ENCODE results near the gene MN1.

MN1 gene

GRCh38 chr22:27723708-27724107, 77.8 kb downstream of the MN1 start:
- Histone ChIP-seq H3K9ac (ENCODE audit: low read length) (no peak overlapping the region), H3K79me2 (ENCODE audit: insufficient read depth, low read length) (no peaks in the 10 kb centered on the region), H3K9me2 (replicated peaks; ENCODE audit: insufficient read depth, low read length) (no peaks in the 10 kb centered on the region), H4K20me1 (ENCODE audit: low read depth, low read length) (no peaks in the 10 kb centered on the region), H3F3A (ENCODE audit: insufficient read depth) (no peaks in the 10 kb centered on the region), H3K9me3 (ENCODE audit: insufficient read depth, low read length) (no peaks in the 10 kb centered on the region), H3K36me3 (ENCODE audit: low read length) (no peaks in the 10 kb centered on the region), H2AFZ (ENCODE audit: low read depth, low read length, severe bottlenecking) (no peak overlapping the region), H3K27ac (ENCODE audit: low read depth, low read length) (no peak overlapping the region), H3K27me3 (ENCODE audit: low read length) (no peaks in the 10 kb centered on the region), H3K4me3 (ENCODE audit: insufficient read depth, low read length, poor library complexity, severe bottlenecking) (no peak overlapping the region), H3K4me2 (ENCODE audit: low read depth, low read length, poor library complexity, severe bottlenecking) (no peak overlapping the region)
- no peak for TF ChIP-seq EZH2phosphoT487 (conservative IDR thresholded peaks at IDR 0.05; ENCODE audit: low read length)
- TF ChIP-seq, protein P1, sequence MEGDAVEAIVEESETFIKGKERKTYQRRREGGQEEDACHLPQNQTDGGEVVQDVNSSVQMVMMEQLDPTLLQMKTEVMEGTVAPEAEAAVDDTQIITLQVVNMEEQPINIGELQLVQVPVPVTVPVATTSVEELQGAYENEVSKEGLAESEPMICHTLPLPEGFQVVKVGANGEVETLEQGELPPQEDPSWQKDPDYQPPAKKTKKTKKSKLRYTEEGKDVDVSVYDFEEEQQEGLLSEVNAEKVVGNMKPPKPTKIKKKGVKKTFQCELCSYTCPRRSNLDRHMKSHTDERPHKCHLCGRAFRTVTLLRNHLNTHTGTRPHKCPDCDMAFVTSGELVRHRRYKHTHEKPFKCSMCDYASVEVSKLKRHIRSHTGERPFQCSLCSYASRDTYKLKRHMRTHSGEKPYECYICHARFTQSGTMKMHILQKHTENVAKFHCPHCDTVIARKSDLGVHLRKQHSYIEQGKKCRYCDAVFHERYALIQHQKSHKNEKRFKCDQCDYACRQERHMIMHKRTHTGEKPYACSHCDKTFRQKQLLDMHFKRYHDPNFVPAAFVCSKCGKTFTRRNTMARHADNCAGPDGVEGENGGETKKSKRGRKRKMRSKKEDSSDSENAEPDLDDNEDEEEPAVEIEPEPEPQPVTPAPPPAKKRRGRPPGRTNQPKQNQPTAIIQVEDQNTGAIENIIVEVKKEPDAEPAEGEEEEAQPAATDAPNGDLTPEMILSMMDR (IDR thresholded peaks at IDR 0.05; ENCODE audit: insufficient read depth, low read length, poor library complexity, severe bottlenecking): no peak

- H3K27me3 ChIP-seq (ENCODE audit: low read length): no peaks in the 10 kb centered on the region
- TF ChIP-seq, protein P1 (IDR thresholded peaks at IDR 0.05; ENCODE audit: insufficient read depth, low read length, poor library complexity, severe bottlenecking): no peak
- no peak for TF ChIP-seq EZH2phosphoT487 (conservative IDR thresholded peaks at IDR 0.05; ENCODE audit: low read length)
- no peak overlapping the region for H3K27ac ChIP-seq (ENCODE audit: low read depth, low read length)
- H3K4me2 ChIP-seq (ENCODE audit: low read depth, low read length, poor library complexity, severe bottlenecking): no peak overlapping the region
- H2AFZ ChIP-seq (ENCODE audit: low read depth, low read length, severe bottlenecking): no peak overlapping the region
- no peaks in the 10 kb centered on the region for H3K36me3 ChIP-seq (ENCODE audit: low read length)
- no peaks in the 10 kb centered on the region for H3K9me2 ChIP-seq (replicated peaks; ENCODE audit: insufficient read depth, low read length)
- no peak overlapping the region for H3K4me3 ChIP-seq (ENCODE audit: insufficient read depth, low read length, poor library complexity, severe bottlenecking)
- no peaks in the 10 kb centered on the region for H3K9me3 ChIP-seq (ENCODE audit: insufficient read depth, low read length)
- H3K79me2 ChIP-seq (ENCODE audit: insufficient read depth, low read length): no peaks in the 10 kb centered on the region
- H3F3A ChIP-seq (ENCODE audit: insufficient read depth): no peaks in the 10 kb centered on the region
- no peak overlapping the region for H3K9ac ChIP-seq (ENCODE audit: low read length)
- H4K20me1 ChIP-seq (ENCODE audit: low read depth, low read length): no peaks in the 10 kb centered on the region
Observed at GRCh38 chr22:27723158-27723557, 78.4 kb downstream of the MN1 start.

DNA sequence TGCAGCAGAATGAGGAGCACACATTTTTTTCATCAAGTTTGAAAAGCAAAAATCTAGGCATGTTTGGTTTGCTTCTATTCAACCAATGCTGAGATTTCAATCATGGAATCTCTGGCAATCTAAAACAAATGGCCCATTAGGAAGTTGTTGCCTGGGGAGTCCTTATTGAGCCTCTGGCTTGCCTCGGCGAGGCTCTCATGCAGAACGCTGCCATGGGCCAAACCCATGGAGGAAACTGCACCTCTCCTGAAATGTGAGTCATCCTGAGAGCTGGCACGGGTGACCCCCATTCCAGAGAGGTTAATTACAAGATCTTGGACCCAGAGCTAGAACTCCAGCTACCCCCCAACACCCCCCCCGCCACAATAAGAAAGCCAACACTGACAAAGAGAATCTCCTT, 80.7 kb downstream of the MN1 start:
- no peaks in the 10 kb centered on the region for H3F3A ChIP-seq (ENCODE audit: insufficient read depth)
- H3K9ac ChIP-seq (ENCODE audit: low read length): no peak overlapping the region
- no peak overlapping the region for H3K4me2 ChIP-seq (ENCODE audit: low read depth, low read length, poor library complexity, severe bottlenecking)
- no peaks in the 10 kb centered on the region for H3K9me2 ChIP-seq (replicated peaks; ENCODE audit: insufficient read depth, low read length)
- H3K27ac ChIP-seq (ENCODE audit: low read depth, low read length): no peak overlapping the region
- H3K36me3 ChIP-seq (ENCODE audit: low read length): no peaks in the 10 kb centered on the region
- no peaks in the 10 kb centered on the region for H3K9me3 ChIP-seq (ENCODE audit: insufficient read depth, low read length)
- no peaks in the 10 kb centered on the region for H3K79me2 ChIP-seq (ENCODE audit: insufficient read depth, low read length)
- no peaks in the 10 kb centered on the region for H4K20me1 ChIP-seq (ENCODE audit: low read depth, low read length)
- TF ChIP-seq, protein P1 (IDR thresholded peaks at IDR 0.05; ENCODE audit: insufficient read depth, low read length, poor library complexity, severe bottlenecking): no peak
- TF ChIP-seq EZH2phosphoT487 (conservative IDR thresholded peaks at IDR 0.05; ENCODE audit: low read length): no peak
- H3K4me3 ChIP-seq (ENCODE audit: insufficient read depth, low read length, poor library complexity, severe bottlenecking): no peak overlapping the region
- no peak overlapping the region for H2AFZ ChIP-seq (ENCODE audit: low read depth, low read length, severe bottlenecking)
- no peaks in the 10 kb centered on the region for H3K27me3 ChIP-seq (ENCODE audit: low read length)

All from SU-DHL-6 (cell line).